ENCODE measurements around the gene VSTM2L. TPM values are rescaled to one million over a fixed set of nuclear protein-coding genes. Genes with fewer than 3 reads are reported as not detected.

VSTM2L gene
- total RNA-seq, 4 donors from 2014 or later, result 0.78 to 1.4 TPM; not detected in 2

DNA sequence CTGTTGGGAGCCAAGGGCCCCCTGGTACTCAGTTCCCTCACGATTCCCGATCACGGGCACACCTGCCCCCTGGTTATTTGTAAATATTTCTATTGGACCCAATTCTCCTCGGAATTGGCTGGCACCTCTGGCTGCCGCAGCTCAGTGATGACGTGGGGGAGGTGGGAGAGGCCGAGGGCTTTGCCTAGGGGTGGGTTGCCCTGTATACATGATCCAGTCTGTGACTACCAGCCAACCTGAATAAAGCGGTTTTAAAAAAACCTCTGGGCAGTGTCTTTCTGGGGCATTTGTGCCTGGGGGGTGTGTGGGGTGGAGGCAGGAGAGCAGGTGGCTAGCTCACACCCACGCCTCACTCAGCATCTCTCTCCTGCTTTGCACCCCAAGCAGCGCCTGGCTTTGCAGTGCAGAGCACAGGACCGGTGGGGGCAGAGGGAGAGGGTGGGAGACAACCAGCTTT lies 42.2 kb downstream of the VSTM2L start:
- 40% methylated on average over 9 of the region's 11 CpGs for WGBS
- no peaks in the 10 kb centered on the region for H3K9me3 ChIP-seq
- DNase-seq (ENCODE audit: low spot score in 2 of 2), result peak in 1 of 2 donors; percentile 63
- TF ChIP-seq POLR2AphosphoS5 (IDR thresholded peaks at IDR 0.05) (no peak), POLR2A (IDR thresholded peaks at IDR 0.05) (no peak), EP300 (IDR thresholded peaks at IDR 0.05) (no peak)
- TF ChIP-seq, protein P1, sequence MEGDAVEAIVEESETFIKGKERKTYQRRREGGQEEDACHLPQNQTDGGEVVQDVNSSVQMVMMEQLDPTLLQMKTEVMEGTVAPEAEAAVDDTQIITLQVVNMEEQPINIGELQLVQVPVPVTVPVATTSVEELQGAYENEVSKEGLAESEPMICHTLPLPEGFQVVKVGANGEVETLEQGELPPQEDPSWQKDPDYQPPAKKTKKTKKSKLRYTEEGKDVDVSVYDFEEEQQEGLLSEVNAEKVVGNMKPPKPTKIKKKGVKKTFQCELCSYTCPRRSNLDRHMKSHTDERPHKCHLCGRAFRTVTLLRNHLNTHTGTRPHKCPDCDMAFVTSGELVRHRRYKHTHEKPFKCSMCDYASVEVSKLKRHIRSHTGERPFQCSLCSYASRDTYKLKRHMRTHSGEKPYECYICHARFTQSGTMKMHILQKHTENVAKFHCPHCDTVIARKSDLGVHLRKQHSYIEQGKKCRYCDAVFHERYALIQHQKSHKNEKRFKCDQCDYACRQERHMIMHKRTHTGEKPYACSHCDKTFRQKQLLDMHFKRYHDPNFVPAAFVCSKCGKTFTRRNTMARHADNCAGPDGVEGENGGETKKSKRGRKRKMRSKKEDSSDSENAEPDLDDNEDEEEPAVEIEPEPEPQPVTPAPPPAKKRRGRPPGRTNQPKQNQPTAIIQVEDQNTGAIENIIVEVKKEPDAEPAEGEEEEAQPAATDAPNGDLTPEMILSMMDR (IDR thresholded peaks at IDR 0.05), result no peak
- no peak overlapping the region for H3K27ac ChIP-seq
- H3K4me3 ChIP-seq, result no peak overlapping the region
- H3K4me1 ChIP-seq, result no peaks in the 10 kb centered on the region
- H3K36me3 ChIP-seq, result no peaks in the 10 kb centered on the region
- peaks cover 8% of the 10 kb centered on the region for H3K27me3 ChIP-seq

DNA sequence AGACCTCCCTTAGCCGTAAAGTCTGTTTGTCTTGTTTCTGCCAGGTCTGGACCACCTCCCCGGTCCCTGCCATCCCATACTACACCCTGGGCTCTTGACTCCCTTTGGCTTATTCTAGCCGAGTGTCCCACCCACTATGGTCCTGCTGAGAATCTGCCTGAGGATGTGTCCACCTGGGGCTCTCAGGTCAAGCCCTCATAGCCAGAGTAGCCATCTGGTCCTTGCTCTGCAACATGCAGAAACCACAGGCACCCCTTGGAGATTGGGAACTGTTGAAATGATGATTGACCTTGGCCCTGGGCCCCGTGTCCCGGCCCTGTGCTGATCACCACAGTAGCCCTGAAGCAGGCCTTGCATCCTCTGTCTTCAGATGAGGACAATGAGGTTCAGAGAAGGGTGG lies 44.0 kb downstream of the VSTM2L start:
- Histone ChIP-seq H3K36me3 (no peaks in the 10 kb centered on the region), H3K9me3 (no peaks in the 10 kb centered on the region), H3K27ac (no peak overlapping the region), H3K4me1 (no peaks in the 10 kb centered on the region), H3K4me3 (no peak overlapping the region), H3K27me3 (peaks cover 8% of the 10 kb centered on the region)
- 95% methylated on average over 5 of the region's 5 CpGs for WGBS
- DNase-seq (ENCODE audit: low spot score in 2 of 2), result peak; percentile 18 to 34
- TF ChIP-seq POLR2AphosphoS5 (IDR thresholded peaks at IDR 0.05), result no peak
- TF ChIP-seq, protein P1 (IDR thresholded peaks at IDR 0.05), result no peak

DNA sequence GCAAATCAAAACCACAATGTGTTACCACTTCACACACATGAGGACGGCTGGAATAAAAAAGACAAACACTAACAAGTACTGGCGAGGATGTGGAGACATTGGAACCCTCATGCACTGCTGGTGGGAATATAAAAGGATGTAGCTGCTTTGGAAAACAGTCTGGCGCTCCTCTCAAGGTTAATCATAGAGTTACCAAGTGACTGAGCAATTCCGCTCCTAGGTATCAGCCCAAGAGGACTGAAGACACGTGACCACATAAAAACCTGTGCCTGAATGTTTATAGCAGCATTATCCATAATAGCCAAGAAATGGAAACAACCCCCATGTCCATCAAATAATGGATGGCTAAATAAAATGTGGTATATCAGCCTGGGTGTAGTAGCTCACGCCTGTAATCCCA lies 45.0 kb downstream of the VSTM2L start:
- Histone ChIP-seq H3K27ac (no peak overlapping the region), H3K4me1 (no peaks in the 10 kb centered on the region), H3K36me3 (no peaks in the 10 kb centered on the region), H3K27me3 (peaks cover 8% of the 10 kb centered on the region), H3K4me3 (no peak overlapping the region), H3K9me3 (no peaks in the 10 kb centered on the region)
- 92% methylated on average over 6 of the region's 6 CpGs for WGBS
- TF ChIP-seq, protein P1 (IDR thresholded peaks at IDR 0.05), result no peak
- TF ChIP-seq POLR2AphosphoS5 (IDR thresholded peaks at IDR 0.05) (no peak), EP300 (IDR thresholded peaks at IDR 0.05) (no peak), POLR2A (IDR thresholded peaks at IDR 0.05) (no peak)
- no peak for DNase-seq (ENCODE audit: low spot score in 2 of 2)

DNA sequence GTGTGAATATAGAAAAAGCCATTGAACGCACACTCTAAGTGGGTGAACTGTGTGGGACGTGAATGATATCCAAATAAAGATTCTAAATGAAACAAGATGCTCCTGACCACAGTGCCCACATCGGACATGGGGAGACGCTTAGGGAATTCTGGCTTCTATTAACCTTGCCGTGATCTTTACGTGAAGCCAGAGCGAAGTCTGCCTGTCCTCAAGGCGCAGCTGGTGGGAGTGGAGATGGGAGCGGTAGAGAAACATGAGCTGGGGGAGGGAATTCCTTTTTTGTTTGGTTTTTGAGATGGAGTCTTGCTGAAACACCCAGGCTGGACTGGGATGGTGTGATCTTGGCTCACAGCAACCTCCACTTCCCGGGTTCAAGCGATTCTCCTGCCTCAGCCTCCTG lies 46.0 kb downstream of the VSTM2L start:
- no peak for TF ChIP-seq POLR2AphosphoS5 (IDR thresholded peaks at IDR 0.05)
- TF ChIP-seq POLR2A (IDR thresholded peaks at IDR 0.05), result no peak
- no peak for TF ChIP-seq EP300 (IDR thresholded peaks at IDR 0.05)
- TF ChIP-seq, protein P1 (IDR thresholded peaks at IDR 0.05), result no peak
- no peak overlapping the region for H3K27ac ChIP-seq
- no peaks in the 10 kb centered on the region for H3K36me3 ChIP-seq
- WGBS, result 67% methylated on average over 11 of the region's 11 CpGs
- no peak overlapping the region for H3K4me3 ChIP-seq
- no peaks in the 10 kb centered on the region for H3K9me3 ChIP-seq
- no peaks in the 10 kb centered on the region for H3K4me1 ChIP-seq
- DNase-seq (ENCODE audit: low spot score in 2 of 2), result peak; percentile 3 to 7
- peaks cover 8% of the 10 kb centered on the region for H3K27me3 ChIP-seq

DNA sequence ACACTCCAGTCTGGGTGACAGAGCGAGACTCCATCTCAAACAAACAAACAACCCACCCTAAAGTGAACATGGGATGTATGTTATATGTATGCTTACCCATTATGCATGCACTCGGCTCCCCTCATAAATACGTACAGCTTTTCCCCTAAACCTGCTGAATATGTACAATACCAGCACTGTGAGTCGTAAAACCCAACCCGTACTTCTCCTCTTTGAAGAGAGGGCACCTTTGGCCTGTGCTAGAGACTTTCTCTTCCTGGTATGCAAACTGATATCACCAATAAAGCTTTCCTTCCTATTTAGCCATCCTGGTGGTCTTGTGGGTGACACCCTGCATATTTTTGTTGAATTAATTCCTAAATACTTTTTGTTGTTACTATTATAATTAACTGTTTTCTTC lies 51.3 kb downstream of the VSTM2L start:
- H3K4me3 ChIP-seq, result no peak overlapping the region
- TF ChIP-seq POLR2AphosphoS5 (IDR thresholded peaks at IDR 0.05) (no peak), EP300 (IDR thresholded peaks at IDR 0.05) (no peak), POLR2A (IDR thresholded peaks at IDR 0.05) (no peak)
- TF ChIP-seq, protein P1 (IDR thresholded peaks at IDR 0.05), result no peak
- WGBS, result 81% methylated on average over 5 of the region's 5 CpGs
- H3K27me3 ChIP-seq, result peaks cover 5% of the 10 kb centered on the region
- DNase-seq (ENCODE audit: low spot score in 2 of 2), result no peak
- H3K27ac ChIP-seq, result no peak overlapping the region
- no peaks in the 10 kb centered on the region for H3K9me3 ChIP-seq
- no peaks in the 10 kb centered on the region for H3K36me3 ChIP-seq
- H3K4me1 ChIP-seq, result no peaks in the 10 kb centered on the region

Data from suprapubic skin (tissue), 4 donors.